ENCODE results near the gene COL26A1. TPM values are rescaled to one million over a fixed set of nuclear protein-coding genes. Genes with fewer than 3 reads are reported as not detected.

Gene COL26A1
- total RNA-seq, 1 experiment from 2014 or later = 42.6 TPM

DNA sequence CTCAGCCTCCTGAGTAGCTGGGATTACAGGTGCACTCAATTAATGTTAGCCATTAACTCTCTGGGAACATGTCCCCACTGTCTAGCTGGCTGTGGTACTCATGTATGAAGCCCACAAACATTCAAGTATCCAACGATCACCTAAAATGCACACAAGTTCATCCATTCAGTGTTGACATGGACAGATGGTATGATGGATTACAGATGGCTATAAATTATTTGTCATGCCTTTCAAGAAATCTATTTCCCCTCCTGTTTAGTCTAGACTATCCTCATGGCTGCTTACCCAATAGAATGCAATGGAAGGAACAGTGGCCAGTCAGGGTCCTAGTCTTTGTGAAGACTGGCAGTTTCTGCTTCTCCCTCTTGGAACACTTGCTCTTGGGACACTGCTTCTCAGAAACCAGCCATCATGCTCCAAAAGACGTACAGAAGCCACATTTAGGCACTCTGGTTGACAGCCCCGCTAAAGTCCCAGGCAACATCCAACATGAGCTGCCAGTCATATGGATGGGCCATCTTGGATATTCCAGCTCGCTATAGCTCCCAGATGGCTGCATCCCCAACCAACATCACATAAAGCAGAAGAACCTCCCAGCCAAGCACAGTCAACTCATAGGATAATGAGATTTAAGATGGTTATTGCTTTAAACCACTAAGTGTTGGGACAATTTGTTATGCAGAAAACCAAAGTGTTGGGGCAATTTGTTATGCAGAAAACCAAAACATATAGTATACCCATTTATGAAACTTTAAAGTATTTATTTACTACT lies 233.3 kb downstream of the COL26A1 start:
- Histone ChIP-seq H4K5ac (ENCODE audit: insufficient read length, low read depth, low read length) (no peak overlapping the region), H2AK5ac (ENCODE audit: insufficient read length, low read length) (no peak overlapping the region), H3K4ac (ENCODE audit: low read depth, low read length) (no peak overlapping the region), H3K23me2 (ENCODE audit: insufficient read length, low read depth, low read length, poor library complexity, severe bottlenecking) (no peaks in the 10 kb centered on the region), H2BK20ac (ENCODE audit: low read depth, low read length, poor library complexity, severe bottlenecking) (no peak overlapping the region), H3K56ac (ENCODE audit: insufficient read length, low read depth, low read length) (no peak overlapping the region), H3K79me2 (ENCODE audit: insufficient read depth, low read length) (no peaks in the 10 kb centered on the region), H2BK12ac (ENCODE audit: insufficient read length, low read depth, low read length) (no peak overlapping the region), H3K79me1 (ENCODE audit: insufficient read depth, low read depth, low read length, poor library complexity, severe bottlenecking) (no peaks in the 10 kb centered on the region), H2BK120ac (ENCODE audit: low read depth, low read length, poor library complexity, severe bottlenecking) (no peak overlapping the region), H3K18ac (ENCODE audit: insufficient read length, low read depth, low read length) (no peak overlapping the region), H3K23ac (ENCODE audit: insufficient read length, low read depth, low read length) (no peak overlapping the region), H3K4me1 (ENCODE audit: insufficient read depth, low read length) (no peaks in the 10 kb centered on the region), H3K27ac (ENCODE audit: insufficient read length, low read depth, low read length) (no peak overlapping the region), H3K9ac (ENCODE audit: extremely low read depth, insufficient read length, low read length) (no peak overlapping the region), H3K9me3 (ENCODE audit: control insufficient read depth, low read depth, low read length) (no peaks in the 10 kb centered on the region), H2BK5ac (ENCODE audit: insufficient read length, low read length) (no peak overlapping the region), H3T11ph (ENCODE audit: low read length) (no peak overlapping the region), H3K27me3 (ENCODE audit: insufficient read depth, low read length) (no peaks in the 10 kb centered on the region), H3K14ac (ENCODE audit: insufficient read depth, low read length) (no peak overlapping the region), H2AFZ (ENCODE audit: low read length) (no peak overlapping the region), H2BK15ac (ENCODE audit: low read depth, low read length) (no peak overlapping the region), H4K8ac (replicated peaks; ENCODE audit: insufficient read length, low read depth, low read length) (no peak overlapping the region), H4K20me1 (ENCODE audit: control insufficient read depth, insufficient read depth, insufficient read length) (no peaks in the 10 kb centered on the region), H4K91ac (ENCODE audit: insufficient read length, low read depth, low read length) (no peak overlapping the region), H3K4me2 (ENCODE audit: insufficient read depth, insufficient read length, low read length) (no peak overlapping the region)
- H3K27me3 Mint-ChIP-seq (ENCODE audit: low read depth) = peaks cover 9% of the 10 kb centered on the region
- no peak overlapping the region for H3K4me3 Mint-ChIP-seq
- no peaks in the 10 kb centered on the region for H3K9me3 Mint-ChIP-seq
- H3K27ac Mint-ChIP-seq = no peak overlapping the region
- TF ChIP-seq, protein P1, sequence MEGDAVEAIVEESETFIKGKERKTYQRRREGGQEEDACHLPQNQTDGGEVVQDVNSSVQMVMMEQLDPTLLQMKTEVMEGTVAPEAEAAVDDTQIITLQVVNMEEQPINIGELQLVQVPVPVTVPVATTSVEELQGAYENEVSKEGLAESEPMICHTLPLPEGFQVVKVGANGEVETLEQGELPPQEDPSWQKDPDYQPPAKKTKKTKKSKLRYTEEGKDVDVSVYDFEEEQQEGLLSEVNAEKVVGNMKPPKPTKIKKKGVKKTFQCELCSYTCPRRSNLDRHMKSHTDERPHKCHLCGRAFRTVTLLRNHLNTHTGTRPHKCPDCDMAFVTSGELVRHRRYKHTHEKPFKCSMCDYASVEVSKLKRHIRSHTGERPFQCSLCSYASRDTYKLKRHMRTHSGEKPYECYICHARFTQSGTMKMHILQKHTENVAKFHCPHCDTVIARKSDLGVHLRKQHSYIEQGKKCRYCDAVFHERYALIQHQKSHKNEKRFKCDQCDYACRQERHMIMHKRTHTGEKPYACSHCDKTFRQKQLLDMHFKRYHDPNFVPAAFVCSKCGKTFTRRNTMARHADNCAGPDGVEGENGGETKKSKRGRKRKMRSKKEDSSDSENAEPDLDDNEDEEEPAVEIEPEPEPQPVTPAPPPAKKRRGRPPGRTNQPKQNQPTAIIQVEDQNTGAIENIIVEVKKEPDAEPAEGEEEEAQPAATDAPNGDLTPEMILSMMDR (conservative IDR thresholded peaks at IDR 0.05) = no peak
- no peak for DNase-seq
- H3K4me1 Mint-ChIP-seq = peaks cover 0 to 2% of the 10 kb centered on the region in 2 experiments; a peak in 1 of 4 replicates
- no CpG with 5 or more reads among the region's 4 CpGs for WGBS (ENCODE audit: extremely low coverage, insufficient read length, low lambda C conversion rate)
- H3K36me3 Mint-ChIP-seq (ENCODE audit: insufficient read depth in 1 of 3, low read depth in 3 of 3) = no peaks in the 10 kb centered on the region
